Ovary (tissue), 3 donors: Measurements from ENCODE around the gene CTDSP2.

Experiments
- POLR2A ChIP-seq: fragments of 450-650 bp; IDR thresholded peaks from one replicate; pipeline ENCODE4 v1.6.1; 2017; ENCODE audit warnings: antibody characterized with exemption, mild to moderate bottlenecking, moderate library complexity
- TF ChIP-seq, protein P1 (sequence below), 3 donors: fragments of 450-650 bp in 2 of 3; fragments of 200-600 bp in 1 of 3; IDR thresholded peaks; one replicate each; pipeline versions ENCODE4 v1.5.1 to v1.8.0; 2016 to 2022; ENCODE audit warnings: antibody characterized with exemption in 3 of 3, mild to moderate bottlenecking in 1 of 3
- donor health status: DM: no; HTN: no; CAD: no.

- no peak for TF ChIP-seq POLR2A
- TF ChIP-seq, protein P1, sequence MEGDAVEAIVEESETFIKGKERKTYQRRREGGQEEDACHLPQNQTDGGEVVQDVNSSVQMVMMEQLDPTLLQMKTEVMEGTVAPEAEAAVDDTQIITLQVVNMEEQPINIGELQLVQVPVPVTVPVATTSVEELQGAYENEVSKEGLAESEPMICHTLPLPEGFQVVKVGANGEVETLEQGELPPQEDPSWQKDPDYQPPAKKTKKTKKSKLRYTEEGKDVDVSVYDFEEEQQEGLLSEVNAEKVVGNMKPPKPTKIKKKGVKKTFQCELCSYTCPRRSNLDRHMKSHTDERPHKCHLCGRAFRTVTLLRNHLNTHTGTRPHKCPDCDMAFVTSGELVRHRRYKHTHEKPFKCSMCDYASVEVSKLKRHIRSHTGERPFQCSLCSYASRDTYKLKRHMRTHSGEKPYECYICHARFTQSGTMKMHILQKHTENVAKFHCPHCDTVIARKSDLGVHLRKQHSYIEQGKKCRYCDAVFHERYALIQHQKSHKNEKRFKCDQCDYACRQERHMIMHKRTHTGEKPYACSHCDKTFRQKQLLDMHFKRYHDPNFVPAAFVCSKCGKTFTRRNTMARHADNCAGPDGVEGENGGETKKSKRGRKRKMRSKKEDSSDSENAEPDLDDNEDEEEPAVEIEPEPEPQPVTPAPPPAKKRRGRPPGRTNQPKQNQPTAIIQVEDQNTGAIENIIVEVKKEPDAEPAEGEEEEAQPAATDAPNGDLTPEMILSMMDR (IDR thresholded peaks at IDR 0.05), result no peak
These were observed 36.1 kb downstream of the CTDSP2 start for GRCh38 chr12:57810450-57810849.
